Measurements from ENCODE around the gene EP300.
"Not testable (repeated sequence)": the region's sequence is repeated elsewhere in the genome, so short reads cannot be mapped to it uniquely, and the experiment has no call there.

EP300 gene

DNA sequence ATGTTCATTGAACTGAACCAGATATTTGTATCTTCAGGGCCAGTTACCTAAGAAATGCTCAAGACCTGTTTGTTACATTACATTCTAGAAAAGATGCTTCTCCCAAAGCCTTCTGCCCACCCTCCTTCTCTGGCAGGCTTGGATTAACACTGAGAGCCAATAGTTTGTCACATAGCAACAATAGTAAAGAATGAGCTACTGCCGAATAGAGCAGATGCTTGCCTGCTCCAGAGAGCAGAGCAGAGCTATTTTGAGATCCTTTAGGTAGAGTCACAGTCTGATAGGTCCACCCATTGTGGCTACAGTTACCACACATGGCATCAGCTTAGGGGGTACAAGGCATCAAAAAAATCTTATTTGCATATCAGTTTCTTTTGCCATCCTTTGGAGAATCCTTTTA is 13.5 kb upstream of the EP300 start:
- FAIRE-seq: peak; percentile 52

DNA sequence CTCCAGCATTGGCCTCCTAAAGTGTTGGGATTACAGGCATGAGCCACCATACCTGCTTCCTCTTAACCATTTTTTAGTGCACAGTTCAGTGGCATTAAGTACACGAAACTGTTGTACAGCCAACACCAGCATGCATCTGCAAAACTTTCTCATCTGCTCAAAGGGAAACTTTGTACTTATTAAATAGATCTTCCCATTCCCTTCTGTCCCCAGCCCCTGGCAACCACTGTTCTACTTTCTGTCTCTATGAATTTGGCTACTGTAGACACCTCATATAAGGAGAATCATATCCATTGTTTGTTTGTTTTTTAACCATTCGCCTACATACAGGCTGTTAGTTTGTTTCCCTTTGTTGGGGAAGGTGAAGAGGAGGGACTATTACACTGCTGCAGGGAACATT is 6.5 kb upstream of the EP300 start:
- DNase-seq (ENCODE audit: low spot score) (no peak), FAIRE-seq (peak; percentile 17)

More for the DNA sequence above, 13.5 kb upstream of the EP300 start:
- no peak for DNase-seq (ENCODE audit: low spot score)

DNA sequence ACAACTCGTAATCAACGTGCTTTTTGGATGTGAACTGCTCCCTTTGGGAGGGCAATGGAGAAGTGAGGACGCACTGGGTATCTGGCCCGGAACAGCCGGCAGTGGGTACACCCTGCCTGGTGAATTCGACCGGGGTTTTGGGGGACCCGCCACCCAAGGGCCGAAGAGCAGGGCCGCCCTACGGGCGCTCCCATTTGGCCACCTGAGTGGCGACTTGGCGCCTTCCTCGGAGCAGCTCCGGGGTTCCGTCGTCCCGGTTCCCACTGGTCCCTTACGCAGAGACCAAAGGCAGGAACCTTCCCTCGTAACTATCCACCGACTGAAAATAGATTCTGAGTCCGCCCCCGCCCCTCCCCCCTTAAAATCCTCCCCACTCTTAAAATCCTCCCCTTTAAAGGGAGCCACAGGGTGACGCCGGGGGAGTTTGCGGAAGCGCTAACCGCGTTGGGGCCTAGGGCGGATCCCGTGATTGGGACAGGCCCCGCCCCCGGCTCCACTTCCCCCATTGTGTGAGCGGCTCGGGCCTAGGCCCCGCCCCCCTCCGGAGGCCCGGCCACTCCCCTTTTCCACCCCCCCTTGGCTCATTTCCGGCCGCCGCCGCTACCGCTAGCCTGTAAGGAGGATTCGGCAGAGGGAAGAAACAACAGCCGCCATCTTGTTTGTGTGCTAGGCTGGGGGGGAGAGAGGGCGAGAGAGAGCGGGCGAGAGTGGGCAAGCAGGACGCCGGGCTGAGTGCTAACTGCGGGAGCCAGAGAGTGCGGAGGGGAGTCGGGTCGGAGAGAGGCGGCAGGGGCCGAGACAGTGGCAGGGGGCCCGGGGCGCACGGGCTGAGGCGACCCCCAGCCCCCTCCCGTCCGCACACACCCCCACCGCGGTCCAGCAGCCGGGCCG is 1.0 kb upstream of the EP300 start:
- FAIRE-seq: peak; percentile 85
- DNase-seq (ENCODE audit: low spot score): peak; percentile 99

DNA sequence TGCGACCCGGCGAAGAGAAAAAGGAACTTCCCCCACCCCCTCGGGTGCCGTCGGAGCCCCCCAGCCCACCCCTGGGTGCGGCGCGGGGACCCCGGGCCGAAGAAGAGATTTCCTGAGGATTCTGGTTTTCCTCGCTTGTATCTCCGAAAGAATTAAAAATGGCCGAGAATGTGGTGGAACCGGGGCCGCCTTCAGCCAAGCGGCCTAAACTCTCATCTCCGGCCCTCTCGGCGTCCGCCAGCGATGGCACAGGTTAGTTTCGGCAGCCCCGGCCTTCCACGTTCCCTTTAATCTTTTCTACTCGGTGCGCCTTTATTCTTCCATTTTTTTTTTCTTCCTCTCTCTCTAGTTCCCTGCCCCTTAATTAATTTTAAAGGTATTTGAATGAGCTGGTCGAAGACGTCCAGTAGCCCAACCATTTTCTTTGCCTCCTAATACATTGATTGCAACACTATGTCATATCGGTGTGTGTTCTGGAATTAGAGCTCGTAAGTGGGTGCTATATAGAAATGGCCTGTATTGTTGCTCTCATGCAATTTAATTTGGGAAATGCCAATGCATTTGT is 537 bp downstream of the EP300 start:
- FAIRE-seq: no peak
- peak; percentile 33 for DNase-seq (ENCODE audit: low spot score)

DNA sequence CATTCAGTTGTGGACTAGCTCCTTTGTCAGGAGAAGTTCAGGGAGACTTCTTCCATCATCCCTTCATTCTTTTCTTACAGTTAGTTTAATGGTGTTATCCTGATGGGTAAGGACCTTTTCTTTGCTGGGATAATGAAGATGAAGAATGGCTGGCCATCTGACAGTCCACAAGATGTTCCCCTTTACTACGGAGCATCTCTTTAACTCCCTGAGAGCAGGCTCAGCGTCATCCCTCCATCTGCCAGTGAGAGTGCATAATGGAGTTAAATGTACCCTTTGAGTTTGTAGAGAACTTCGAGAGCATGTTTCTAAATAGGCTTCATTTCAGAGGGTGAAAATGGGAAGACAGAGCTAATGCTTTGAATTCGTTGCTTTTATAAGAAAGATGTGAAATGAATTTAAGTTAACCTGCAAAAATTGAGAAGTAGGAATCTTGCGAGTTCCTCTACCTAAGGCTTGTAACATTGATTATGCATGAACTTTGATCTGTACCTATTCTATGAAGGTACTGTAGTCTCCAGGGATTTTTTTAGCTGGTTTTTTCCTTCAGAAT is 1.7 kb downstream of the EP300 start:
- no peak for FAIRE-seq
- peak; percentile 23 for DNase-seq (ENCODE audit: low spot score)

DNA sequence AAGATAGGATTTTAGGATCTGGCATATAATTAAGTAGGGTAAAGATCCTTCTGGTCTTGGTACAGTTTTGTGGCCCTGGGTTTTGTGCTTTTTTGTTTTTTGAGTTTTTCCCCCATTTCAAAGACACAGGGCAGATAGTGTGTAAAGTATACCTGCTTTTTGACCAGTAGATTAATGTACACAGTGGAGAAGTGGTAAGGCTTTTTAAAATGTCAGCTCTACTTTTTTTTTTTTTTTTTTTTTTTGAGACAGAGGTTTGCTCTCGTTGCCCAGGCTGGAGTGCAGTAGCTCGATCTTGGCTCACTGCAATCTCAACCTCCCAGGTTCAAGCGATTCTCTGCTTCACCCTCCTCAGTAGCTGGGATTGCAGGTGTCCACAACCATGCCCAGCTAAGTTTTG is 4.0 kb downstream of the EP300 start:
- DNase-seq (ENCODE audit: low spot score): no peak
- FAIRE-seq: no peak

DNA sequence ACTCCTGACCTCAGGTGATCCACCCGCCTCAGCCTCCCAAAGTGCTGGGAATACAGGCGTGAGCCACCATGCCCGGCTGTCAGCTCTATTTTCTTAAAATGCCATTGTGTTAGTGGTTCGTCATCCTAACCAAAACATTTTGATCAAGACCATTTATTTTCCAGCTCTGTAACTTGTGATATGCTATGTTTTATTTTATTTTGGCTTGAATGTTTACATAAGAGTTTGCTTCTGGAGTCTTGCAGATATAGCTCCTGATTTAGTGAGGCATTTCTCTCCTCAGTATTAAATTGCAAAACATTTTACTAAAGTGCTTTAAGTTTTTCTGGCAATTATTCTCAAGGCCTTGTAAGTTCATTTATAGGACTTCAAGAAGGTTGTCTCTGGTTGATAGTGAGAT is 4.4 kb downstream of the EP300 start:
- no peak for FAIRE-seq

DNA sequence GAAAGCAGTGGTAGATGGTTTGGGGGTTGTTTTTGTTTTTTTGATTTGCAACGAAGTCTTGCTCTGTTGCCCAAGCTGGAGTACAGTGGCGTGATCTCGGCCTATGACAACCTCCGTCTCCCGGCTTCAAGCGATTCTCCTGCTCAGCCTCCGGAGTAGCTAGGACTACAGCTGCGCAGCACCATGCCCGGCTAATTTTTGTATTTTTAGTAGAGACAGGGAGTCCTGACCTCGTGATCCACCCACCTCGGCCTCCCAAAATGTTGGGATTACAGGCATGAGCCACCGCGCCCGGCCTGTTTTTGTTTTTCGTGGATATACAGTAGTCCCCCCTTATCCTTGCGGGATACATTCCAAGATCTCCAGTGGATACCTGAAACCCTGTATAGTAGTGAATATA is 6.6 kb downstream of the EP300 start:
- DNase-seq (ENCODE audit: low spot score): no peak
- no peak for FAIRE-seq

More for the DNA sequence above, 4.4 kb downstream of the EP300 start:
- DNase-seq (ENCODE audit: low spot score): no peak

DNA sequence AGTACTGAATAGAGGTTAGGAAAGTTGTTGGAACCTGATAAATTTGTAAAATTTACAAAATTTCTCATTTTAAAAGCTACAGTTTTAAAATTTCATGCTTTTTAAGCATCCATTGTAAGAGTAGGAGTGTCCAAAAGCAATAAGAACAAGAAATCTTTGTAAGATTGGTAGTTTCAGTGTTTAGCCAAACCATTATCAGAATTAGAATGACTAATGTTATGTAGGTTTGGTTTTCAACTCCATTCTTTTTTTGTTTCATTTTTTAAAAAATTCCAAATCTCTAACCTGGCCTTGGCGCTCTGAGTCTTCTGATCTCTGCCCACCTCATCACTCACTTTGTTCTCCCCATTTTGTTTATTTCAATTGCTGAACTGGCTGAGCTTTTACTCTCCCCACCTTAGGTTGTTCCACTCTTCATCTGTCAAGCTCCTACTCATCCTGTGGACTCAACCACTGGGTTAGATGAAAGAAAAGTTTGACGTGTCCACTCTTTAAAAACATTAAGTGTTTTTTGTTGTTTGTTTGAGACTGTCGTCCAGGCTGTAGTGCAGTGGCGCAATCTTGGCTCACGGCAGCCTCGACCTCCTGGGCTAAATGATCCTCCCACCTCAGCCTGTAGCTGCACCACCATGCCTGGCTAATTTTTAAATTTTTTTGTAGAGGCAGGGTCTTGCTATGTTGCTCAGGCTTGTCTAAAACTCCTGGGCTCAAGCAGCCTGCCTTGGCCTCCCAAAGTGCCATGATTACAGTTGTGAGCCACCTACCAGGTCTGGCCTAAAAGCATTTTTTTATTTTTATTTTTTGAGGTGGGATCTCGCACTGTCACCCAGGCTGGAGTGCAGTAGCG is 14.0 kb downstream of the EP300 start:
- FAIRE-seq: no peak
- no peak for DNase-seq (ENCODE audit: low spot score)

DNA sequence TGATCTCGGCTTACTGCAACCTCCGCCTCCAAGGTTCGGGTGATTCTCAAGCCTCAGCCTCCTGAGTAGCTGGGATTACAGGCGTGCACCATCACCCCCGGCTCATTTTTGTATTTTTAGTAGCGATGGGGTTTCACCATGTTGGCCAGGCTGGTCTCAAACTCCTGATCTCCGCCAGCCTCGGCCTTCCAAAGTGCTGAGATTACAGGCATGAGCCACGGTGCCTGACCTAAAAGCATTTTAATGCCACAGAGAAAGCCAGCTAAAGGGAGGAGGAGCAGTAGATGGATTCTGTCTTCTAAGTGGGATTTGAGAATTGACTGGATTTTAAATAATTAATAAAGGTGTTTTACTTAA is 14.6 kb downstream of the EP300 start:
- not testable (repeated sequence) for DNase-seq (ENCODE audit: low spot score); FAIRE-seq

DNA sequence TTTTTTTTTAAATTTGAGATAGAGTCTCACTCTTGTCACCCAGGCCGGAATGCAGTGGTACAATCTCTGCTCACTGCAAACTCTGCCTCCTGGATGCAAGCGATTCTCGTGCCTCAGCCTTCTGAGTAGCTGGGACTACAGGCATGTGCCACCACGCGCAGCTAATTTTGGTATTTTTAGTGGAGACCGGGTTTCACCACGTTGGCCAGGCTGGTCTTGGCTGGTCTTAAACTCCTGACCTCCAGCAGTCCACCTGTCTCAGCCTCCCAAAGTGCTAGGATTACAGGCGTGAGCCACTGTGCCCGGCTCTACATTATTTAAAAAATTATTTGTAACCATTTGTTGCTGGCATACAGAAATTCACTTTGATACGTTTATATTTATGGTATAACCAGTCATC is 18.6 kb downstream of the EP300 start:
- DNase-seq (ENCODE audit: low spot score) (no peak), FAIRE-seq (no peak)

DNA sequence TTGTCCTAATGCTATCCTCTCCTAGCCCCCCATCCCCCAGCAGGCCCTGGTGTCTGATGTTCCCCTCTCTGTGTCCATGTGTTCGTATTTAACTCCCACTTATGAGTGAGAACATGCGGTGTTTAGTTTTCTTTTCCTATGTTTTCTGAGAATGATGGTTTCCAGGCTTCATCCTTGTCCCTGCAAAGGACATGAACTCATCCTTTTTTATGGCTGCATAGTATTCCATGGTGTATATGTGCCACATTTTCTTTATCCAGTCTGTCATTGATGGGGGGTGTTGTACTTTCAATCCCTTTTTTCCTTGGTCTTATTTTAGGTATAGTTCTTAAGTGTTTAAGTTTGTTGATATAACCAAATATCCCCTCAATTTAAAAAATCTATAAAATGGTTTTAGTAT is 23.9 kb downstream of the EP300 start:
- no peak for FAIRE-seq
- no peak for DNase-seq (ENCODE audit: low spot score)

DNA sequence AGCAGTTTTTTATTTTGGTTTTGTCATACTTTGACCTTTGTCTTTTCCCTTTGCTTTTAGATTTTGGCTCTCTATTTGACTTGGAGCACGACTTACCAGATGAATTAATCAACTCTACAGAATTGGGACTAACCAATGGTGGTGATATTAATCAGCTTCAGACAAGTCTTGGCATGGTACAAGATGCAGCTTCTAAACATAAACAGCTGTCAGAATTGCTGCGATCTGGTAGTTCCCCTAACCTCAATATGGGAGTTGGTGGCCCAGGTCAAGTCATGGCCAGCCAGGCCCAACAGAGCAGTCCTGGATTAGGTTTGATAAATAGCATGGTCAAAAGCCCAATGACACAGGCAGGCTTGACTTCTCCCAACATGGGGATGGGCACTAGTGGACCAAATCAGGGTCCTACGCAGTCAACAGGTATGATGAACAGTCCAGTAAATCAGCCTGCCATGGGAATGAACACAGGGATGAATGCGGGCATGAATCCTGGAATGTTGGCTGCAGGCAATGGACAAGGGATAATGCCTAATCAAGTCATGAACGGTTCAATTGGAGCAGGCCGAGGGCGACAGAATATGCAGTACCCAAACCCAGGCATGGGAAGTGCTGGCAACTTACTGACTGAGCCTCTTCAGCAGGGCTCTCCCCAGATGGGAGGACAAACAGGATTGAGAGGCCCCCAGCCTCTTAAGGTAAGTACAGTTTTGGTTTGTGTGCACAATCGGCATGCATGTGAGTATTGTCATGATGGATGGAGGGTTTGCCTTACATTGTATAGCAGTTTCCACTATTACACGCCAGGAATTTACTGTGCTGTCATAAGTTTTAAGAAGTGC is 25.0 kb downstream of the EP300 start:
- FAIRE-seq (peak; percentile 68), DNase-seq (ENCODE audit: low spot score) (no peak)

DNA sequence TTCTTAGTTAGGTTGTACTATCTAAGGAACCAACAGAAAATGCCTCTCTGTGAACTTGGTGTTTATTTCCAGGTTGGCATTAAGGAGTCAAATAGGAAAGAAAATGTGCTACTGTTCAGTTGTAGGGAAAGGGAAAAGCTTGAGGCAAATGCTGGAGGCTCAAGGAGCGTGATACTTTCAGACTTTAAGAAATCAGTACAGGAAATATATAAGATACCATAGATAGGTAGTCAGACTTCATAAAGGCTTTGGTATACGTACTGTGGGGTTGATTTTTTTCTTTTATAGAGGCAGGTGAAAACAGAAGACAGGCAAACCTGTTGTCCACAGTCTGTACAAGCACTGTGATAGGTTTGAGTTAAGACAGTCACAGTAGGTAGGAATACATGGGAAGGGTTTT is 30.8 kb downstream of the EP300 start:
- DNase-seq (ENCODE audit: low spot score): no peak
- FAIRE-seq: no peak

DNA sequence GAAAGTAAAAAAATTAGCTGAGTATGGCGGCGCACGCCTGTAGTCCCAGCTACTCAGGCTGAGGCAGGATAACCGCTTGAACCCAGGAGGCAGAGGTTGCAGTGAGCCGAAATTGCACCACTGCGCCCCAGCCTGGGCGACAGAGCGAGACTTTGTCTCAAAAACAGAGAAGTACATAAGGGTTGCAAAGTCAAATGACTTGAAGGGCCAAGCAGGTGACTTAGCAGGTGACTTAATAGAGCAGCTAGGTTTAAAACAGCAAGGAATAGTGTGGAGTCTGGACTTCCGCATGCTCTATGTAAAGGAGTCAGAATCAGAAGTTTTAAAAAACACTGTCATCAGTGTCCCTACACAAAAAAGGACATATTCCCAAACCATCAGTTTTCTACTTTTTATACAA is 31.7 kb downstream of the EP300 start:
- FAIRE-seq (no peak), DNase-seq (ENCODE audit: low spot score) (no peak)

DNA sequence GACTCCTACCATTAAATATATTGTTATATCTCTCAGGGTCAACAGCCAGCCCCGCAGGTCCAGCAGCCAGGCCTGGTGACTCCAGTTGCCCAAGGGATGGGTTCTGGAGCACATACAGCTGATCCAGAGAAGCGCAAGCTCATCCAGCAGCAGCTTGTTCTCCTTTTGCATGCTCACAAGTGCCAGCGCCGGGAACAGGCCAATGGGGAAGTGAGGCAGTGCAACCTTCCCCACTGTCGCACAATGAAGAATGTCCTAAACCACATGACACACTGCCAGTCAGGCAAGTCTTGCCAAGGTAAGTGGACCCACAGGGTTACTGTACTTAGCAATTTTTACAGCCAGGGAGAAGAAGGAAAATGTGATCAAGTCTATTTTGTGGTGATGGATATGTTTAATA is 35.1 kb downstream of the EP300 start:
- no peak for FAIRE-seq

DNA sequence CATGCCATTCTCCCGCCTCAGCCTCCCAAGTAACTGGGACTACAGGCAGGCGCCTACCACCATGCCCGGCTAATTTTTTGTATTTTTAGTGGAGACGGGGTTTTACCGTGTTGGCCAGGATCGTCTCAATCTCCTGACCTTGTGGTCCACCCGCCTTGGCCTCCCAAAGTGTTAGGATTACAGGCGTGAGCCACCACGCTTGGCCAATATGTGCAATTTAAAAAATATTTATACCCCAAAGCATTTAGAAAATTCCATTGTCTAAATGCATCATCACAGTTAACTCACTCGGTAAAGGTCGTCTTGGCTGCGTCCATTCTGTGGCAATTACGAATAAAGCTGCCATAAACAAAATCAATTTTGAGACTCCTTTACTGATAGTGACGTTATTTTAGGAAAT is 36.2 kb downstream of the EP300 start:
- no peak for FAIRE-seq

More for the DNA sequence above, 35.1 kb downstream of the EP300 start:
- DNase-seq (ENCODE audit: low spot score): no peak

DNA sequence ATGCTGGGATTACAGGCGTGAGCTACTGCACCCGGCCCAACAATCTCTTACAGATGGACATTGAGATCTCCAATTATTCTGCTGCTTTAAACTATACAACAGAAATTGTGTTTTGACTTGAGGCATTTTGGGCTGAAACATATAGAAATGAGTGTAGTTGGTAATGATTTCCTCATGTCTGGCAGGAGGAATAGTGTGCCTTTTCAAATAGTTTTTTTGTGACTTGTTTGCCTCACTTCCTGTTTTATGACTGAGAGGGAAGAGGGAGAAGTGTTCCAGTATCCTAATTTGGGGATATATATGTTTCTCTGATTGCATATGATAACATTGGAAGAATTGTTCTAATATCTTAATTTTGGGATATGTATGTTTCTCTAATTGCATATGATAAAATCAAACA is 40.2 kb downstream of the EP300 start:
- DNase-seq (ENCODE audit: low spot score) (no peak), FAIRE-seq (no peak)

More for the DNA sequence above, 36.2 kb downstream of the EP300 start:
- DNase-seq (ENCODE audit: low spot score): no peak

DNA sequence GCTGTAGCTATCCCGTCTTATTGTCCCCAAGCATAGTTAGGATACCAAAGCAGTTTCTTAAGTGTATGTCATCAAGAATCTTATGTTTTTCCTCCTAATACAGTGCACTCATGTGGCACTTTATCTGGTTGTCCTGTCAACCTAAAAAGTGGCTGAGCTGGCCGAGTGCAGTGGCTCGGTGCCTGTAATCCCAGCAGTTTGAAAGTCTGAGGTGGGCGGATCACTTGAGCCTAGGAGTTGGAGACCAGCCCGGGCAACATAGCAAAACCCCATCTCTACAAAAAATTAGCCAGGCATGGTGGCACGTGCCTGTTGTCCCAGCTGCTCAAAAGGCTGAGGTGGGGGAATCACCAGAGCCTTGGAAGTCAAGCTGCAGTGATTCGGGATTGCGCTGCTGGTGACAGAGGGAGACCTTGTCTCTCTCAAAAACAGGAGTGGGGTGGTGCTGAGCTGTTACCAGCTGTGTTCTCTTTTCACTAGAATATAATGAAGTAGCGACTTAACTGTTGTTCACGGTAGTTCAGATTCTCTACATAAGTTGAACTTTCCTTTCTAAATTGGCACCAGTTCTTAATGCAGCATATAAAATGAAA is 48.1 kb downstream of the EP300 start:
- FAIRE-seq (no peak), DNase-seq (ENCODE audit: low spot score) (no peak)

DNA sequence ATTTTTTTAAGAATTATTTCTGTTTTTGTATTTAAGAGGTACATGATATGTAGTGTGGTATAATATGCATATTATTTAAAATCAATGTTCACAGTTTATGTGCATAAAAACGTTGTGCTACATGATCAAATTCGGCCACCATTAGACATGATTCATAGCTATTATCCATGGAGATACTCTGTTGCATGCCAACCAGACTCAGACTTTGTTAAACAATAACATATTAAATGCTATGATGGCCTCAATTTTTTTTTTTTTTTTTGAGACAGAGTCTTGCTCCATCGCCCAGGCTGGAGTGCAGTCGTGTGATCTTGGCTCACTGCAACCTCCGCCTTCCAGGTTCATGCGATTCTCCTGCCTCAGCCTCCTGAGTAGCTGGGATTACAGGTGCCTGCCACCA is 53.5 kb downstream of the EP300 start:
- FAIRE-seq: not testable (repeated sequence)

More for the DNA sequence above, 53.5 kb downstream of the EP300 start:
- DNase-seq (ENCODE audit: low spot score): not testable (repeated sequence)
